ENCODE data around the gene GATB.

Gene GATB

GRCh38 chr4:151685303-151685702, 75.5 kb downstream of the GATB start:
- DNase-seq (ENCODE audit: low read depth): no peak
- no peak overlapping the region for H3K4me3 ChIP-seq (ENCODE audit: control insufficient read depth, low read depth, low read length)
- TF ChIP-seq CTCF (conservative IDR thresholded peaks at IDR 0.05; ENCODE audit: control insufficient read depth, insufficient read depth, low read depth, low read length): no peak

DNA sequence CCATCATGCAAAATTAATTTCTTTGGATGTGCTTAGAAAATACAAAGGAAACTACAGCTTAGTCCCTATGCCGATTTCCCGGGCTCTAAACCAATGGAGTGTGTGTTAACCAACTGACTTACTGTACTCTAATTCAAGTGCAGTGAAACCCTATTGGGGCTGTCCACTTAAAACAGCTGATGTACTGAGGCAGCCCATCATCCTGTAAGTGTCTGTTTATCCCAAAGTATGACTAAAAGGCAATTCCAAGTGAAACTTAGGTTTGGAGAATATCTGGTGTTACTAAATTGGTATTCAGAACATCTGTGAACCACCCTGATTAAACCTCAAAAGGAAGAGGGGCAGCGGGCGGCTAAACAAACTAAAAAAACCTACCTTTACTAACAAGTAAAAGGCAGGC, 79.7 kb downstream of the GATB start:
- TF ChIP-seq CTCF (conservative IDR thresholded peaks at IDR 0.05; ENCODE audit: control insufficient read depth, insufficient read depth, low read depth, low read length): no peak
- no peak for DNase-seq (ENCODE audit: low read depth)

DNA sequence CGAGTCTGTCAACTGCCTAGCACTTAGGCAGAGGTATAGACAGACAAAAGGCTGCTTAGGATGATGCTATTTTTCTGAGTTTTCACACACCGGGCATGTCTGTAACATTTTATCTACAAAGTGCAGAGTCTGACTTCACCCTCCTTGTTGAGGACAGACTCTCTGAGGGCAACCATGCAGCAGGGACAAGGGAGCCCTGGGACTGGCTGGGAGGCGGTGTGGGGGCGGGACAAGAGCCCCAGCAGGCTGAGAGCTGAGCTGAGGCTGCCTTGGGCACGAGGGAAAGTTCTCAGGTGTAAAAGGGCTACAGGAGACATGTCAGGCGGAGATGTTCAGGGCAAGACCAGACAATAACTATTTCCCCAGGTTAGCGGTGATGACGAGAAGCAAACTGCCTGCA, 81.6 kb downstream of the GATB start:
- H3K4me3 ChIP-seq (ENCODE audit: control insufficient read depth, low read depth, low read length): no peak overlapping the region
- no peak for DNase-seq (ENCODE audit: low read depth)
- TF ChIP-seq CTCF (conservative IDR thresholded peaks at IDR 0.05; ENCODE audit: control insufficient read depth, insufficient read depth, low read depth, low read length): no peak

More for the DNA sequence above, 79.7 kb downstream of the GATB start:
- no peak overlapping the region for H3K4me3 ChIP-seq (ENCODE audit: control insufficient read depth, low read depth, low read length)

- DNase-seq (ENCODE audit: low read depth): no peak
- no peak for TF ChIP-seq CTCF (conservative IDR thresholded peaks at IDR 0.05; ENCODE audit: control insufficient read depth, insufficient read depth, low read depth, low read length)
- H3K4me3 ChIP-seq (ENCODE audit: control insufficient read depth, low read depth, low read length): no peak overlapping the region
These were observed 82.5 kb downstream of the GATB start for GRCh38 chr4:151678048-151678872.

- DNase-seq (ENCODE audit: low read depth): no peak
These were observed 83.6 kb downstream of the GATB start for GRCh38 chr4:151677193-151677592.

DNA sequence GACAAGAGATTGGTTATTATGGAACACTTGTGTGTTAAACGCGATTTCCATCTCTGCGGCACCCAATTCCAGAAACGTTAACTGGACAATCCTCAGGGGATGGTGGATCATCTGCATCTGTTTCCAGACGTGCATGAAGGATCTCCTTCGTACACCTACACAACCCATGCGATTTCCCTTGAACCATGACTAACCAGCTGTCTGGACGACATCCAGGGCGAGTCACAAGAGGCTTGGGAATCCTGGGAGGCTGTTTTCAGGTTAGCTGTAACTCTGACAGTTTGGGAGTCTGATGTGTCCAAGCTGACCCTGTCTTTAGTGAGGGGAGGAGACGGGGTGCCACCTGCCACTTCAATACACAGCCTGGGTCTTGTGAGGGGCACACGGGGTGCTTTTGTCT, 84.5 kb downstream of the GATB start:
- no peak for TF ChIP-seq CTCF (conservative IDR thresholded peaks at IDR 0.05; ENCODE audit: control insufficient read depth, insufficient read depth, low read depth, low read length)
- peak; percentile 95 for DNase-seq (ENCODE audit: low read depth)
- H3K4me3 ChIP-seq (ENCODE audit: control insufficient read depth, low read depth, low read length): no peak overlapping the region

More at GRCh38 chr4:151677193-151677592, 83.6 kb downstream of the GATB start:
- no peak overlapping the region for H3K4me3 ChIP-seq (ENCODE audit: control insufficient read depth, low read depth, low read length)
- no peak for TF ChIP-seq CTCF (conservative IDR thresholded peaks at IDR 0.05; ENCODE audit: control insufficient read depth, insufficient read depth, low read depth, low read length)

All from fibroblast of mammary gland (primary cell).